ENCODE measurements around the gene SFXN4. TPM values are rescaled to one million over a fixed set of nuclear protein-coding genes. Genes with fewer than 3 reads are reported as not detected.

The SFXN4 gene
- 10 to 100 TPM; 14.6 to 25.2 (median 18.6) TPM for total RNA-seq

- Histone ChIP-seq H3K27me3 (no peaks in the 10 kb centered on the region), H3K9me3 (no peaks in the 10 kb centered on the region), H3K4me3 (peak within 1 kb of the TSS; percentile 74 to 84 (median 83)), H3K27ac (peak within 1 kb of the TSS; percentile 86 to 93), H3K36me3 (no peaks in the 10 kb centered on the region), H3K4me1 (peaks cover 0 to 4% of the 10 kb centered on the region in 2 donors)
- peak; percentile 51 to 62 for DNase-seq (ENCODE audit: low spot score in 2 of 2)
- intact Hi-C loops (cut with DNase I; ENCODE audit: low total_unique reads), result no loop called here
- no peak for TF ChIP-seq POLR2A (IDR thresholded peaks at IDR 0.05)
- TF ChIP-seq POLR2AphosphoS5 (IDR thresholded peaks at IDR 0.05), result peak; percentile 63 to 77 (median 69)
These were observed at the start of gene SFXN4 for GRCh38 chr10:119165171-119166117. Gene SFXN4 (minus strand): TSS chr10:119165714. CDS start chr10:119165647, 67 bp downstream.

- TF ChIP-seq POLR2A (IDR thresholded peaks at IDR 0.05) (no peak), CTCF (IDR thresholded peaks at IDR 0.05) (no peak), POLR2AphosphoS5 (IDR thresholded peaks at IDR 0.05) (no peak)
- no peak for DNase-seq (ENCODE audit: low spot score in 2 of 2)
- peak overlapping the region in 1 of 3 donors; percentile 23 for H3K4me3 ChIP-seq
- no peaks in the 10 kb centered on the region for H3K9me3 ChIP-seq
- H3K27ac ChIP-seq, result peak overlapping the region; percentile 61 to 73
- H3K4me1 ChIP-seq, result peaks cover 0 to 6% of the 10 kb centered on the region in 2 donors
- no peaks in the 10 kb centered on the region for H3K36me3 ChIP-seq
- intact Hi-C loops (cut with DNase I; ENCODE audit: low total_unique reads), result no loop called here
- H3K27me3 ChIP-seq, result no peaks in the 10 kb centered on the region
These were observed 46.3 kb upstream of the SFXN4 start for GRCh38 chr10:119211625-119212441.

- intact Hi-C loops (cut with DNase I; ENCODE audit: low total_unique reads), result no loop called here
- Histone ChIP-seq H3K36me3 (no peaks in the 10 kb centered on the region), H3K9me3 (no peaks in the 10 kb centered on the region), H3K27ac (peak overlapping the region; percentile 61 to 73), H3K27me3 (no peaks in the 10 kb centered on the region), H3K4me1 (peaks cover 2 to 9% of the 10 kb centered on the region in 2 donors), H3K4me3 (no peak overlapping the region)
- no peak for DNase-seq (ENCODE audit: low spot score in 2 of 2)
- no peak for TF ChIP-seq POLR2AphosphoS5 (IDR thresholded peaks at IDR 0.05)
- TF ChIP-seq CTCF (IDR thresholded peaks at IDR 0.05), result no peak
- TF ChIP-seq POLR2A (IDR thresholded peaks at IDR 0.05), result no peak
These were observed 45.7 kb upstream of the SFXN4 start for GRCh38 chr10:119211176-119211575.

GRCh38 chr10:119210633-119211032, 45.1 kb upstream of the SFXN4 start:
- no peaks in the 10 kb centered on the region for H3K36me3 ChIP-seq
- no peak for TF ChIP-seq POLR2AphosphoS5 (IDR thresholded peaks at IDR 0.05)
- TF ChIP-seq POLR2A (IDR thresholded peaks at IDR 0.05), result no peak
- TF ChIP-seq CTCF (IDR thresholded peaks at IDR 0.05), result no peak
- no peak for DNase-seq (ENCODE audit: low spot score in 2 of 2)
- H3K9me3 ChIP-seq, result no peaks in the 10 kb centered on the region
- no peak overlapping the region for H3K27ac ChIP-seq
- no peaks in the 10 kb centered on the region for H3K27me3 ChIP-seq
- intact Hi-C loops (cut with DNase I; ENCODE audit: low total_unique reads), result no loop called here
- peaks cover 3 to 11% of the 10 kb centered on the region in 2 donors for H3K4me1 ChIP-seq
- H3K4me3 ChIP-seq, result no peak overlapping the region

GRCh38 chr10:119209736-119210355, 44.3 kb upstream of the SFXN4 start:
- H3K4me1 ChIP-seq, result peaks cover 3 to 11% of the 10 kb centered on the region in 2 donors

More at GRCh38 chr10:119209736-119210355, 44.3 kb upstream of the SFXN4 start:
- Histone ChIP-seq H3K27me3 (no peaks in the 10 kb centered on the region), H3K27ac (peak overlapping the region; percentile 30 to 99), H3K9me3 (no peaks in the 10 kb centered on the region), H3K4me3 (peak overlapping the region; percentile 78 to 98 (median 91)), H3K36me3 (no peaks in the 10 kb centered on the region)
- TF ChIP-seq POLR2AphosphoS5 (IDR thresholded peaks at IDR 0.05), result no peak
- no peak for TF ChIP-seq CTCF (IDR thresholded peaks at IDR 0.05)
- TF ChIP-seq POLR2A (IDR thresholded peaks at IDR 0.05), result no peak
- intact Hi-C loops (cut with DNase I; ENCODE audit: low total_unique reads), result loop anchor here (2.0 to 10.0 kb wide), 3 partner anchors 95 to 235 kb away; no protein-coding TSS in a partner anchor
- no peak for DNase-seq (ENCODE audit: low spot score in 2 of 2)
